ENCODE data around the gene MOB3B.

GRCh38 chr9:27504259-27504658 is 25.4 kb downstream of the MOB3B start:
- TF ChIP-seq, protein P1, sequence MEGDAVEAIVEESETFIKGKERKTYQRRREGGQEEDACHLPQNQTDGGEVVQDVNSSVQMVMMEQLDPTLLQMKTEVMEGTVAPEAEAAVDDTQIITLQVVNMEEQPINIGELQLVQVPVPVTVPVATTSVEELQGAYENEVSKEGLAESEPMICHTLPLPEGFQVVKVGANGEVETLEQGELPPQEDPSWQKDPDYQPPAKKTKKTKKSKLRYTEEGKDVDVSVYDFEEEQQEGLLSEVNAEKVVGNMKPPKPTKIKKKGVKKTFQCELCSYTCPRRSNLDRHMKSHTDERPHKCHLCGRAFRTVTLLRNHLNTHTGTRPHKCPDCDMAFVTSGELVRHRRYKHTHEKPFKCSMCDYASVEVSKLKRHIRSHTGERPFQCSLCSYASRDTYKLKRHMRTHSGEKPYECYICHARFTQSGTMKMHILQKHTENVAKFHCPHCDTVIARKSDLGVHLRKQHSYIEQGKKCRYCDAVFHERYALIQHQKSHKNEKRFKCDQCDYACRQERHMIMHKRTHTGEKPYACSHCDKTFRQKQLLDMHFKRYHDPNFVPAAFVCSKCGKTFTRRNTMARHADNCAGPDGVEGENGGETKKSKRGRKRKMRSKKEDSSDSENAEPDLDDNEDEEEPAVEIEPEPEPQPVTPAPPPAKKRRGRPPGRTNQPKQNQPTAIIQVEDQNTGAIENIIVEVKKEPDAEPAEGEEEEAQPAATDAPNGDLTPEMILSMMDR (conservative IDR thresholded peaks at IDR 0.05; ENCODE audit: low read depth, low read length) = no peak
- no peak for TF ChIP-seq EZH2phosphoT487 (IDR thresholded peaks at IDR 0.05; ENCODE audit: borderline replicate concordance, low read length)

Measured in PC-3 (cell line).